Fibroblast of skin of left quadriceps (primary cell): ENCODE data around the gene AGTRAP.

Experiments
- DNase-seq, 2 experiments: peaks; one replicate each; pipeline ENCODE4 v3.0.0-alpha.2; 2013; ENCODE audit warnings: low read depth in 2 of 2

The AGTRAP gene

DNA sequence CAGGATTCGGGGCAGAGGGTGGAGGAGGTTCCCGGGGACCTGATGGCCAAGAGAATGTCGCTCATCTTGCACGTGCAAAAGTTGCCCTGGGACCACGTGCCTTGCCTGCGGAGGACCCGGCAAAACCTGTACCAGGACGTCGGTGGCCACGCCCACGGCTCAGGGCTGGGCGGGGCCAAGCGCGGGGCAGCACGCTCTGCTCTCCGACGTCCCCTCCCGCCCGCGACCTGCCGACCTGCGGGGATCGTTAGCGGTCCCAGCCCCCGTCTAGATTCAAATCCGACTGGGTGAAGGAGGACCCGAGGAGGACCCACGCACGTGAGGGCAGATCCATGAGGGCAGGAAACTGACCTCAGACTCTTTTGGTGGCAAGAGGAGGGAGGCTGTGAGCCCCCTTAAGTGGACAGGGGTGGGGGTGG is 26.1 kb downstream of the AGTRAP start, which contains the start of gene C1orf167:
Gene C1orf167 (plus strand): TSS at position 206 of the 419 bp plus-strand sequence. CDS start 2,208 bp downstream, outside the sequence.
- no peak for DNase-seq

DNA sequence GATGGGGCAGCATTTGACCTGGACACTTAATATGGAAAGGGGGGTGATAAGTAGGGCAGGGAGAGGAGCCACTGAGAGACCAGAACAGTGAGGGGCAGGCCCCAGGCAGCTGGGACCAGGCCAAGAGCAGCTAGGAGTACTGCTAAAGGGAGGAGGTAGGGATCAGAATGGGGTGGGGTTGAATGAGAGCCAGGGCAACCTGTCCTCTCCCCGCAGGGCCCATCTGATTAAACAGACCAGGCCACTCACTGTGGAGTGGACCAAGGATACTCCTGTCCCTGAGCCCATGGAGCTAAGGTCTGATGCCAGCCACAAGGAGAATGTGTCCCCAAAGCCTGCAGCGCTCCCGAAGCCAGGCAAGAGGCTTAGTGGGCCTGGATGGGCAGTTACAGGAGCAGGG is 28.2 kb downstream of the AGTRAP start:
- DNase-seq, result no peak

DNA sequence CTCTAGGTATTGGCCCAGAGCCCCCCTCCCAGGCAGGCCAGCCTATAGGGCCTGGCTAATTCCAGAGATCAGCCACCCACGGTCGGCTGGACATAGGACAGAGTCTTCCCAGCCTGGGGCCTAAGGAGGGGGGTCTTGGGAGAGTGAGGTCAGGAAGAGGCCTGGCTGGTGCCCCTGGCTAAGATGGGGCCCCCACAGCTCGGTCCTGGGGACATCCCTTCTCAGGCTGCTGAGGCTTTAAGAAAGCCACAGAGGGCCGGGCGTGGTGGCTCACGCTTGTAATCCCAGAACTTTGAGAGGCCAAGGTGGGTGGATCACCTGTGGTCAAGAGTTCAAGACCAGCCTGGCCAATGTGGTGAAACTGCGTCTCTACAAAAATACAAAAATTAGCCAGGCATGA is 28.6 kb downstream of the AGTRAP start:
- DNase-seq, result no peak

DNA sequence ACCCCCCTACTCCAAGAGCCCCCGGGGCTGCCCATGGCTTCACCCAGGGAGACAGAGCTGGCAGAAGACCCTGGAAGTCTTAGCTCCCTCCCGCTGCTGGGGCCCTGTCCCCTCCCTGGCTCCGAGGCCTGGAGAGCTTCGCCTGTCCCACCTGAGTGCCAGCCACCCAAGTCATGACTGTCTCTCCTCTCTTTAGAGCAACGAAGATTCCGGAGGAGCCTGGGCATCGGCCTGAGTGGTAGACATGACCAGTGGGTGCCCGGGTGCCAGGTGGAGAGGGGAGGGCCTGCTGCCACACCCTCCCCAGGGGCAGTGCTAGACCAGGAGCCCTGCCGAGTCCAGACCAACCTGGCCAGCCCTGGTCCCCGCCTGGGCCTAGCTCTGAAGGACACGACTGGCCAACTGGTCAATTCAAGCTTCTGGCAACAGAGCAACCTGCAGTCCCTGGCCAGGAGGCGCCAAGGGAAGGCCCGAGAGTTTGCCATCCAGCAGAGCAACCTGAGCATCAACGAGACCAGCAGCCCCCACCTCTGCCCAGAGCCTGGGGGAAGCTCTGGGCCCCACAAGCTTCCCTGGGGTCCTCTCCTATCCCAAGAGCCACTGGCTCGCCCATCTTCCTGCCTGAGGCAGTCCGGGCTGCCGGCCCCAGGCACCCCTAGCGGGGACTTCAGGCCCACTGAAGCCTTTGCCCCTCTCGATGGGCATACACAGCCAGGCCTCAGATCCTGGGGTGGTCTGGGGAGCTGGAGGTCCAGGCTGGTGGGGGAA is 29.9 kb downstream of the AGTRAP start:
- DNase-seq, result no peak

DNA sequence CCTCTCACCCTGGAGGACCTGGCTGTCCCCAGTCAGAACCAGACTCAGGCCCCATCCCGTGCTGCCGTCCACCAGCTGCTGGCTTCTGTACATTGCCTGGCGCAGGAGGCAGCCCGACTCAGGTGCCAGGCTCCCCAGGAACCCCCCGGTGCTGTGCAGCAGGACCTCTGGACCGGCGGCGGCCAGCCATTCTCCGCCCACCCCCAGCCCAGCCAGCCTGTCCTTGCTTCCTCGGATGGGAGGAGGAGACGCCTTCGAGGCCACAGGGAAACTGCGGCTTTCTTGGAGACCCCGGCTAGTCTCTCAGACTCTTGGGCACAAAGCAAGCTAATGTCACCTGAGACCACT is 30.5 kb downstream of the AGTRAP start:
- DNase-seq, result no peak

DNA sequence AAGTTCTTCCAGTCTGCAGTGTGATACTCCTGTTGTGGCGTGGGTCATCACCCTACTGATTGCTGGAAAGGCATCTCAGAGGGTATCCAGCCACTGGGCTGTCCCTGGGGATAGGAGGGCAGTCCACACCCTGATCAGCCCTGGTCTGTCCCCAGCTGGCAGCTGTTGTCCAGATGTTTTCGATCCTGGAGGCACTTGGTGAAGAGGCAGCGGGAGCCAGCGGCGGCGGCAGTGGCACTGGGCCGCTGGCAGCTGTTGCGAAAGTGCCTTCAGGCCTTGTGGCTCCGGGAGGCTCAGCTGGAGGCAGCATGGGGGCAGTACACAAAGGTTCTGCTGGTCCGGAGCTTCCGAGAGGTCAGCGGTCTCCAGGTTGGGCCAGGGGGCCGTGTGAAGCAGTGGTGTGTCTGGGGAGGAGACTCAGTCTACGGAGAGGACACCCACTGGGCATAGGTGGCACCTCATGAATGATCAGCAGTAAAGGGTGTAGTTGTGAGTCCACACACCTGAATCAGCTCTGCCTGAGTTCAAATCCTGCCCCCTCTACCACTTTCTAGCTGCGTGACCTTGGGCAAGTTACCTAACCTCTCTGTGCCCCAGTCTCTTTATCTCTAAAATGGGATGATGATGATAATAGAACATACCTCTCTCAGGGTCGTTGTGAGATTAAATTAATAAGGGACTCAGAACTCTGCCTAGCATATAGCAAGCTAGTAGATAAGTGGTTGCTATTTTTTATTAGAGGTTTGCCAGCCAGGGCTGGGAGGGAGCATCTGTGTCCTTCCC is 32.2 kb downstream of the AGTRAP start:
- DNase-seq, result no peak

DNA sequence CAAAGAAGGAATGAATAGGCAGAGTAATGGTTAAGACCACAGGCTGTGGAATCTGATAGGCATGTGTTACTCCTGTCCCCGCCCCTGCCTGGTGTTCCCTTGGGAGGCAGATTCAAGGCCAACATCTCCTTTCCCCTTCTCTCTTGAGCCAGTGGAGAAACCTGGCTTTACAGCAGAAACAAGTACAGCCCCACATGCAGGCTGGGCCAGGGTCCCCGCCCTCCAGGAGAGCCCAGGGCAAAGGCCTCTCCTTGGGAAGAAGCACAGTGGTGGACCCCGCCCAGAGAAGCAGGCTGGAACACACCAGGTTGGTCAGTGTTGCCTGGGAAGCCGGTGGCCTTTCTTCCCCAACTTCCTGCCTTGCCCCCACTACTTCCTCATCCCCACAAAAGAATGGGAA is 32.9 kb downstream of the AGTRAP start:
- DNase-seq, result no peak

DNA sequence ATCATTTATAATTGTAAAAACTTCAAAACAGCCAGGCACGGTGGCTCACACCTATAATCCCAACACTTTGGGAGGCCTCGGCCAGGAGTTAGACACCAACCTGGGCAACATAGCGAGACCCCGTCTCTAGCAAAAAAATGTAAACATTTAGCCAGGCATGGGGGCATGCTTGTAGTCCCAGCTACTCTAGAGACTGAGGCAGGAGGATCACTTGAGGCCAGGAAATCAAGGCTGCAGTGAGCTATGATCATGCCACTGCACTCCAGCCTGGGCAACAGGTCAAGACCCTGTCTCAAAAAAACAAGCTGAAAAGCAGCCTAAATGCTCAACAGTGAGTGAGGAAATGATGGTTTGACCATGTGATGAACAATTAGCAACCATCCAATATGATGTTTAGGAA is 33.3 kb downstream of the AGTRAP start:
- no peak for DNase-seq

DNA sequence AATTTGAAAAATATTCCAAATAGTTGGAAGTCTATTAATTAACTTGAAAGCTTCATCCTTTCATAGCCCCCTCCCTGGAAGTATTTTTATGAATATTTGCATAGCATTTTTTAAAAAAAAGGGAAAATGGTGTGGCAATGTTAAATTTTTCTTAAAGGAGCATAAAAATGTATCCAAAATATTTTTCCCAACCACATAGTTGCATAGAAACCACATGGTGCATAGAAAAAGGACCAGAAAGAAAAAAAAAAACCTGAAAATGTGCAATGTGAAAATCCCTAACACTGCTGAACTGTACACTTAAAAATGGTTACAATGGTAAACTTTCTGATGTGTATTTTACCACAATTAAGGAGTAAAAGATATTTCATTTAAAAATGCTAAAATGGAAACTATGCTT is 34.1 kb downstream of the AGTRAP start:
- DNase-seq, result no peak

DNA sequence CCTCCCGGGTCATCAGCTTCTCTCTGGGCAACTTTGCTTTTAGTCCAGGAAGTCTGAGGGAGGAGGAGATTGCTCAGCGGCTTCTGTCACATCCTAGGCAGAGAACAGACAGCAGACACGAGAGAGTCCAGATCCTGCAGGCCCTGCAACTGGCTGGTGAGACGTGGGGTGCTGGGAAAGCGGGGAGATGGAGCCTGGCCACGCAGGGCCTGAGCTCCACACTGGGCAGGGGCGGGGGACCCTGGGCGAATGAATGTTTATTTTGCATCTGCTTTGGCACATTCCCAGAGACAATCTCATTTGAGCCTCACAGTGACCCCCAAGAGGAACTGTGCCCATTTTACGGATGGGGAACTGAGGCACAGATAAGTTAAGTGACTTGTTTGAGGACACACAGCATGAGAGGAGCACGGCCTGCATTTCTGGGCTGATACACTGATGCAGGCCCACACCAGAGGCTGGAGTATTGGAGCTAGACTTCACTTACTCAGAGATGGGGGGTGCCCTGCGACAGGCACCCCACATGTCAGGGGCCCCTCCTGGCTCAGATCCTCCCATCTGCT is 35.6 kb downstream of the AGTRAP start:
- no peak for DNase-seq

DNA sequence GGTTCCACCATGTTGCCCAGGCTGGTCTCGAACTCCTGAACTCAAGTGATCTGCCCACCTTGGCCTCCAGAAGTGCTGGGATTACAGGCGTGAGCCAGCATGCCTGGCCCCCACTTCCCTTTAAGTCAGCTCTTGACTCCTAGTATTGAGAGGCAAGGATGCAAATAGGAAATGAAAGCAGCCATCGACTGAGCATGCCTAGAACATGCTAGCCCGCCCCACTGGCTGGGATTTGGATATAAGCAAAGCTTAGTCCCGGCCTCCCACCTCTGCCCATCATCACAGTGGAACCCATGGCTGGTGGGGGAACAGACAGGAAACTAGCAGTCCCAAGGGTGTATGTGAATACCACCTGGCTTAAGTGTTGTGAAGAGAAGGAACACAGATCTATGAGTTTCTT is 36.5 kb downstream of the AGTRAP start:
- DNase-seq, result no peak

DNA sequence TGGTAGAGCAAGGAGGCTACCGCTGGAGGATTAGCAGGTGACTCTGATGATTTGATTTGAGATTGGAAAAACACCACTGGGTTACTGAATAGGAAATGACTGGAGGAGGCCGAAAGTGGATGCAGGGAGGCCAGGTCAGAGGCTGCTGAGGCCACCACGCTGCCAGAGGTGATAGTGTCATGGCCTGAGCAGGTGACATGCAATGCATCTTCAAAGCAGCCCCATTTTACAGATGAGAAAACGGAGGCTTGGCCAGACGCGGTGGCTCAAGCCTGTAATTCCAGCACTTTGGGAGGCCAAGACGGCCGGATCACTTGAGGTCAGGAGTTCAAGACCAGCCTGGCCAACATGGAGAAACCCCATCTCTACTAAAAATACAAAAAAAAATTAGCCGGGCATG is 38.8 kb downstream of the AGTRAP start:
- no peak for DNase-seq

DNA sequence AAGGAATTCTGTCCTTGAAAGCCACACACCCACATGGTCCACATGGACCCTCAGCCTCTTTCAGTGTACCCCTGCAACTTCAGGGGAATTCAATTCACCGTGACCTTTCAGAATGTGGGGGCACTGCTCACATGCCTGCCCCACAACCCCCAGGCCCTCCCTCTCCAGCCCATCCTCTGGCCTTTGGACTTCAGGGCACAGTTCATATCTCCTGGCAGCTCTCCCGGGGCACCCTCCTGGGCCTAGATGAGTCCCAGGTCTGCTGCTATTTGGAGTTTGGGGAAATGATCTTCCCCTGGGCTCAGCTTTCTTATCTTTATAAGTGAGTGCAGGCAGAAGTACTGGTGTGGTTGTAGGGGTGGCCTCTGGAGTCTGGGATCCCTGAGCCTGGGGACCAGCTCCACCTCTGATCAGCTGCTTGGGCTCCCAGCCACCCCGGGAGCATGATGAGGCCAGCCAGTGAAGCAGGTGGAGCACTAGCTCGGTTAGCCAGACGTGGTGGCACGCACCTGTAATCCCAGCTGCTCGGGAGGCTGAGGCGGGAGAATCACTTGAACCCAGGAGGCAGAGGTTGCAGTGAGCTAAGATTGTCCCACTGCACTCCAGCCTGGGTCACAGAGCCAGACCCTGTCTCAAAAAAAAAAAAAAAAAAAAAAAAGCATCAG is 41.9 kb downstream of the AGTRAP start:
- DNase-seq, result no peak

DNA sequence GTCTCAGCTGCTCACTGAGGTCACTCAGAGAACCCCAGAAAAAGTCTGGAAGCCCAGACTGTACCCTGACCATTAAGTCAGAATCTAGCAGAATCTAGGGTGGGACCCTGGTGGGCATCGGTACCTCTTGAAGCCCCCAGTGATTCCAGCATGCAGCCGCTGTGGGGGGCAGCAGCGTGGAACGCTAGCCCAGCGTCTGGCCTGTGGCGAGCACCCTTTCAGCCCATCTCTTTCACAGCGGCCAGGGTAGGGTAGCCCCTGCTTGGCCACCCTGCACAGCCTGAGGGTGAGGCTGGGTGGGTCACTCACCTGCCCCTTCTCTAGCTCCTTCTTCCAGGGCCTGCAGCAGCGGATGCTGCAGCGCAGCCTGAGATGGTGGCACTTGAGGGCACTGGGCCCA is 42.4 kb downstream of the AGTRAP start:
- no peak for DNase-seq

DNA sequence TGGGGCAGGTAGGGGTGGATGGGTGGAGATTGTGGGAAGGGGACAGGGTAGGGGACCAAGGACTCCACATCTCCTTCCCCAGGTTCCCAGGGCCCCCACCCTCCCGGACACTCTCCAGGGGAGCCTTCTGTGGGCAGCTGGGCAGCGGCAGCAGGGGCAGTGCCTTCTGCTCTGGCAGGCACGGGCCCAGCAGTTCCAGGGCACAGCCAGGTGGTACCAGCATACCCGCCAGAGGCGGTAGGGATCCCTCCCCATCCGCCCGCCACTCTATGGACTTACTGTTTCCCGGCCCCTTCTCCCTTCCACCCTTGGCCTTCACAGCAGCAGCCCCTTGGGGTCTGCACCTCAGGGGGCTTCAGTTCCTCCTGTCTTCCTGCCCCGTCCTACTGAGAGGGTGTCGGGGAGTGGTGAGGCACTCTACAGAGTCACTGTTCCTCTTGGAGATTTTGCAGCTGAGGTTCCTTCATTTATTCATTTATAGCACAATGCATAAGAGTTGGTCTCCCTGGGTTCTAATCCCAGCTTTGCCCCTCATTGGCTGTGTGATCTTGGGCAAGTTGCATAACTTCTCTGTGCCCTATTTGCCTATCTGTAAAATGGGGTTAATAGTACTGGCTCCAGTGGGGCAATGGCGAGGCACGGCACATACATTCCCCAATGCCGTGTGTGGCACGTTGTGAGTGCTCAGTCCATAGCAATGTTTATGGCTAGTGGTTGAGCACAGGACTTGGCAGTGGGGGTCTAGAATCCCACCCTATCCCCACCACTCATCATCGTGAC is 43.1 kb downstream of the AGTRAP start:
- DNase-seq, result no peak

DNA sequence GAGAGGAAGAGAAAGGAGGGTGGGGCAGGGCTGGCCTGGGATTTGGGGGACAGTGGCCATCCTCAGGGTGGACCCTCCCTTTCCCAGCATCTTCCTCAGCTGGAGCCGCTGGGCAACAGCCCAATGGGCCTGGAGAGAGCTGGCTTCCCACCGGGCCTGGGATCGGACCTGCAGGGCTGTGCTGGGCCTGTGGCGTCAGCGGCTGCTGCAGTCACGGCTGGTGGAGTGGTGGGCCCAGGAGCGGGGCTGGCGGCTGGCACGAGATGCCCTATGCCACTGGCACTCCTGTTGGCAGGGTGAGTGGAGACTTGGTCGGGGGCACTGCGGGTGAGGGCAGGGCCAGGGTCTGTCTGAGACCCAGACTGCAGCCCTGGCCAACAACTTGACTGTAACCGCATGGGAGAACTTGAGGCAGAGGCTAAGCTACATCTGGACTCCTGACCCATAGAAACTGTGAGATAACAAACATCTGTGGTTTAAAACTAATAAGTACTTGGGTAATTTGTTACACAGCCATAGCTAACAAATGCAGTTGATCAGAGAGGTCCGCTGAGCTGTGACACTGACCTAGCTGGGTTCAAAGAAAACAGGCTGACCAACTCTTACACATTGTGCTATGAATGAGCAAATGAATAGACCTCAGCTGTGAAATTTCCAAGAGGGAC is 43.9 kb downstream of the AGTRAP start:
- DNase-seq, result no peak

DNA sequence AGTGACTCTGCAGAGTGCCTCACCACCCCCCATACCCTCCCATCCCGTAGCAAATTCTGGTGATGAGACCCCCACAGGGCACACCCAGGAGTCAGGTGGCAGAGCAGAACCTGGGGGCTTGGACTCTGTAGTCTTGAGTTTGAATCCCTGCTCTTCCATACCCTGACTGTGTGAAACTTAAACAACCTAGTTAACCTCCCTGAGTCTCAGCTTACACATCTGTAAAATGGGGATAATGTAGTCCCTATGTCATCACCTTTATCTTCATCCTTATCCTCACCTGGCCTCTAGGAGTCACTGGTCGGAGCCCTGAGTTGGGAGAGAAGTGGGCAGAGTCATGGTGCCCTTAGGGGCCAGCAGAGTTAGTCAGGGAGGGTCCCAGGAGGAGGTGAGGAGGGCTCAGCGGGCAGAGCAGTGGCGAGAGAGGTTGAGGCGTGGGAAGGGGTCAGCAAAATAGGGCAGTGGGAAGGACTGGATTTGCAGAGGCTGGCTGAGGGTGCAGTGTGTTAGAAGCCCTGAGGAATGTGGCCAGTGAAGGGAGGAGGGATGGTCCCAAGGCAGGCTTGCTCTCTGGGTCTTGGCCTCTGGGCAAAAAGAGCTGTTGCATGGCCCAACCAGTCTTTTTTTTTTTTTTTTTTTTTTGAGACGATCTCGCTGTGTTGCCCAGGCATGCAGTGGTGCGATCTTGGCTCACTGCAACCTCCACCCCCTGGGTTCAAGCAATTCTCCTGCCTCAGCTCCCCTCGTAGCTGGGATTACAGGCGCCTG is 44.6 kb downstream of the AGTRAP start:
- no peak for DNase-seq

DNA sequence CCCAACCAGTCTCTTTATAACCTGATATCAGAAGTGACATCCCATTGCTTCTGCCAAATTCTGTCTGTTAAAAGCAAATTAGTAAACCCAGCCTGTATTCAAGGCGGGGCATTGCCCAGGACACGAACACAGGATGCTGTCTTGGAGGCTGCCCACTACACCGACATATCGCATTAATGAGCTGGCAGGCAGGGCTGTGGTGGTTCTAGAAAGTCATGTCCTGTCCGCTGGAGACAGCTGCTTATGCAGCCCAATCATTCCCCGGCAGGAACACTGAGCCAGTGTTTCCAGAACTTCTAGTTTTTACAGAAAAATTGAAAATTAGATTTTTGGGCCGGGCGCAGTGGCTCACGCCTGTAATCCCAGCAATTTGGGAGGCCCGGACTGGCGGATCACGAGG is 45.4 kb downstream of the AGTRAP start:
- no peak for DNase-seq

DNA sequence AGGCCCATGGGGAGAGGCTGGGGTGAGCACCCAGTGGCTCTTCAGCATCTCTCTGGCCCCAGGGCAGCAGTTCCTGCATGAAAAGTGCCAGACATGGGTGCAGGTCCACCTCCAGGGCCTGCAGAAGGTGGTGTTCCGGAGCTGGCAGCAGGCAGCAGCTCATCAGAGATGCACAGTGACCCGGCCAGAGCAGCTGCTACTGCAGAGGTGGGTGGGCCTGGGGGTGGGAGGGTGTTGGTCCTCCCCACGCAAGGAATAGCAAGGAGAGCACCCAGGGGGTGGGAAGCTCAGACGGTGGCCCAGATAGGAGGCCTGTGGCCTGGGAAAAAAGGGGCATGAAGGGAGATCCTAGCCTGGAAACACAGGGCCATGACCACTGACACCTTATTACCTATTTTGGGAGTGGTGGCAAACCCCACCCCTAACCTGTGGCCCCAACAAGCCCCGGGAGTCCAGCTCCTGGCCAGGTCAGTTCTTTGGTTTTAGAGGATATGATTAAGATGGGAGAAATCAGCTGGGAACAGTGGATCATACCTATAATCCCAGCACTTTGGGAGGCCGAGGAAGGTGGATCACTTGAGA is 46.3 kb downstream of the AGTRAP start:
- DNase-seq, result no peak

DNA sequence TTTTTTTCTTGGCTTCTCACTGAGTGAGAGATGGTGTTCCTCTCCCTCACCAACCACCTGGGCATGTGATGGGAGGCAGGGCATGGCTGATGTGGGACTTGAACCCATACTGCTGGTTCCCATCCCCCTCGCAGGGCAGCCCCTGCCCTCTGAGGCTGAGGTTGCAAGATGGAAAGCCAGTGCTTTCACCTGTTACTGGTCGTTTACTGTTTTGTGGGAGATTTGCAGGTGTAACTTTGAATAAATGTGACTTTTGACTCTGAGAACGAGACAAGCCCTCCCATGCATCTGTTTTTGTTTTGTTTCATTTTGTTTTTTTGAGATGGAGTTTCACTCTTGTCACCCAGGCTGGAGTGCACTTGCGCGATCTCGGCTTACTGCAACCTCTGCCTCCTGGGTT is 47.6 kb downstream of the AGTRAP start:
- DNase-seq, result no peak
